SU-DHL-6 (cell line): ENCODE measurements around the gene EPHB6.

Source experiments
- H2AFZ ChIP-seq: fragments of 200-600 bp; sonication (generic); 2 replicates; pipeline ENCODE4 v1.6.1; 2014; ENCODE audit warnings: low read depth, mild to moderate bottlenecking, moderate library complexity, mixed read lengths, antibody characterized with exemption, low read length; ENCODE audit not compliant: severe bottlenecking
- H3F3A ChIP-seq: fragments of 200-600 bp; shearing (Covaris generic); 2 replicates; pipeline ENCODE4 v1.6.0; 2016; ENCODE audit warnings: antibody characterized with exemption, mild to moderate bottlenecking; ENCODE audit not compliant: insufficient read depth
- H3K27ac ChIP-seq: fragments of 200-600 bp; sonication (generic); 2 replicates; pipeline ENCODE4 v1.5.1; 2016; ENCODE audit warnings: low read depth, mild to moderate bottlenecking, low read length, moderate library complexity, mixed read lengths
- H3K27me3 ChIP-seq: fragments of 200-600 bp; sonication (generic), shearing (Covaris generic); 2 replicates; pipeline ENCODE4 v1.6.0; 2014; ENCODE audit warnings: mild to moderate bottlenecking, low read length
- H3K36me3 ChIP-seq: fragments of 200-600 bp; sonication (generic); 2 replicates; pipeline ENCODE4 v1.6.1; 2014; ENCODE audit warnings: mild to moderate bottlenecking, low read length, mixed read lengths
- H3K4me2 ChIP-seq: fragments of 300-600, 200-600 bp; shearing (Covaris generic), sonication (generic); 2 replicates; pipeline ENCODE4 v1.6.0; 2014; ENCODE audit warnings: low read length, low read depth, mild to moderate bottlenecking; ENCODE audit not compliant: poor library complexity, severe bottlenecking
- H3K4me3 ChIP-seq: fragments of 200-600 bp; sonication (generic); 2 replicates; pipeline ENCODE4 v1.5.1; 2014; ENCODE audit warnings: antibody characterized with exemption, low read length, mild to moderate bottlenecking, mixed read lengths; ENCODE audit not compliant: insufficient read depth, poor library complexity, severe bottlenecking
- H3K79me2 ChIP-seq: fragments of 200-600 bp; sonication (generic); 2 replicates; pipeline ENCODE4 v1.6.1; 2014; ENCODE audit warnings: mild to moderate bottlenecking, low read length, moderate library complexity; ENCODE audit not compliant: insufficient read depth
- H3K9ac ChIP-seq: fragments of 200-600 bp; sonication (generic); 2 replicates; pipeline ENCODE4 v1.7.0; 2014; ENCODE audit warnings: mild to moderate bottlenecking, low read length
- H3K9me2 ChIP-seq: fragments of 200-600 bp; sonication (generic); replicated peaks from 2 replicates; pipeline ENCODE4 v1.6.1; 2014; ENCODE audit warnings: low read length; ENCODE audit not compliant: insufficient read depth
- H3K9me3 ChIP-seq: fragments of 200-600 bp; sonication (generic); 2 replicates; pipeline ENCODE4 v1.6.1; 2014; ENCODE audit warnings: low read length, mixed read lengths; ENCODE audit not compliant: insufficient read depth
- H4K20me1 ChIP-seq: fragments of 200-600 bp; sonication (generic); 2 replicates; pipeline ENCODE4 v1.6.1; 2014; ENCODE audit warnings: low read depth, mild to moderate bottlenecking, antibody characterized with exemption, low read length, moderate library complexity, mixed read lengths
- CTCF ChIP-seq: fragments of 200-600 bp; sonication (generic); IDR thresholded peaks from one replicate; pipeline ENCODE4 v1.5.1; 2017; ENCODE audit warnings: antibody characterized with exemption, mild to moderate bottlenecking, low read length, moderate library complexity; ENCODE audit not compliant: insufficient read depth, poor library complexity, severe bottlenecking
- EZH2phosphoT487 ChIP-seq: fragments of 200-600 bp; sonication (generic), shearing (Covaris generic); conservative IDR thresholded peaks from 2 replicates; pipeline ENCODE4 v1.6.1; 2018; ENCODE audit warnings: mild to moderate bottlenecking, antibody characterized with exemption, low read length, moderate library complexity, mixed read lengths

EPHB6 gene

GRCh38 chr7:142808802-142809583, 45.9 kb upstream of the EPHB6 start:
- H3K27ac ChIP-seq: peak overlapping the region; percentile 94
- peak overlapping the region; percentile 25 for H3K4me3 ChIP-seq
- H3K36me3 ChIP-seq: no peaks in the 10 kb centered on the region
- peak overlapping the region; percentile 75 for H3K4me2 ChIP-seq
- no peaks in the 10 kb centered on the region for H3K79me2 ChIP-seq
- no peaks in the 10 kb centered on the region for H3K27me3 ChIP-seq
- H3K9me3 ChIP-seq: no peaks in the 10 kb centered on the region
- H2AFZ ChIP-seq: peak overlapping the region; percentile 15
- H3K9ac ChIP-seq: peak overlapping the region; percentile 56
- no peaks in the 10 kb centered on the region for H4K20me1 ChIP-seq
- no peaks in the 10 kb centered on the region for H3K9me2 ChIP-seq
- no peak for TF ChIP-seq CTCF
- no peak for TF ChIP-seq EZH2phosphoT487
- H3F3A ChIP-seq: peaks cover 27% of the 10 kb centered on the region

- Histone ChIP-seq H3K9me3 (no peaks in the 10 kb centered on the region), H3K4me3 (peak overlapping the region; percentile 25), H3K27ac (peak overlapping the region; percentile 94), H3K9me2 (no peaks in the 10 kb centered on the region), H3K4me2 (peak overlapping the region; percentile 75), H3F3A (peaks cover 27% of the 10 kb centered on the region), H3K36me3 (no peaks in the 10 kb centered on the region), H3K9ac (peak overlapping the region; percentile 56), H2AFZ (no peak overlapping the region), H4K20me1 (no peaks in the 10 kb centered on the region), H3K27me3 (no peaks in the 10 kb centered on the region), H3K79me2 (no peaks in the 10 kb centered on the region)
- TF ChIP-seq CTCF: no peak
- no peak for TF ChIP-seq EZH2phosphoT487
These were observed 45.2 kb upstream of the EPHB6 start for GRCh38 chr7:142809671-142810070.

- Histone ChIP-seq H3F3A (peaks cover 27% of the 10 kb centered on the region), H3K9ac (no peak overlapping the region), H3K9me2 (no peaks in the 10 kb centered on the region), H3K27ac (peak overlapping the region; percentile 94; the same call in 1 of the 2 replicates), H3K9me3 (no peaks in the 10 kb centered on the region), H4K20me1 (no peaks in the 10 kb centered on the region), H3K4me3 (no peak overlapping the region), H3K4me2 (peak overlapping the region; percentile 75), H3K79me2 (no peaks in the 10 kb centered on the region), H3K27me3 (no peaks in the 10 kb centered on the region), H2AFZ (no peak overlapping the region), H3K36me3 (no peaks in the 10 kb centered on the region)
- peak; percentile 62 for TF ChIP-seq CTCF
- no peak for TF ChIP-seq EZH2phosphoT487
These were observed 43.6 kb upstream of the EPHB6 start for GRCh38 chr7:142811154-142811737.
